Endothelial cell (in vitro differentiated cells): ENCODE data around the gene PRR29. TPM values are rescaled to one million over a fixed set of nuclear protein-coding genes. Genes with fewer than 3 reads are reported as not detected.

Source experiments
- DNase-seq: peaks from one replicate; pipeline ENCODE4 v3.0.0; 2021; ENCODE audit warnings: low spot score
- H3K27ac Mint-ChIP-seq: one replicate; pipeline ENCODE4 v1.8.0; 2021; ENCODE audit warnings: mixed read lengths, inconsistent platforms; ENCODE audit not compliant: unreplicated experiment
- H3K27me3 Mint-ChIP-seq: one replicate; pipeline ENCODE4 v1.8.0; 2021; ENCODE audit warnings: mild to moderate bottlenecking, moderate library complexity, mixed read lengths, inconsistent platforms; ENCODE audit not compliant: unreplicated experiment
- H3K36me3 Mint-ChIP-seq: one replicate; pipeline ENCODE4 v1.8.0; 2021; ENCODE audit warnings: mild to moderate bottlenecking, low read depth, mixed read lengths, inconsistent platforms; ENCODE audit not compliant: unreplicated experiment
- H3K4me1 Mint-ChIP-seq: one replicate; pipeline ENCODE4 v1.8.0; 2021; ENCODE audit warnings: mild to moderate bottlenecking, mixed read lengths, inconsistent platforms; ENCODE audit not compliant: unreplicated experiment
- H3K4me3 Mint-ChIP-seq: one replicate; pipeline ENCODE4 v1.8.0; 2021; ENCODE audit warnings: mild to moderate bottlenecking, mixed read lengths, inconsistent platforms; ENCODE audit not compliant: unreplicated experiment
- H3K9me3 Mint-ChIP-seq: one replicate; pipeline ENCODE4 v1.8.0; 2021; ENCODE audit warnings: mixed read lengths, inconsistent platforms; ENCODE audit not compliant: unreplicated experiment
- total RNA-seq: library from RNA; stranded (reverse); fragmentation: NEBNext Ultra II Directional; extraction: Animal tissue kit (Norgen Biotek cat#: 25700); gene quantifications from one replicate; pipeline ENCODE4 v1.2.1, GENCODE V29; 2021; ENCODE audit not compliant: unreplicated experiment
- TF ChIP-seq, protein P1 (sequence below): fragments of 200-600 bp; sonication (generic); IDR thresholded peaks from one replicate; pipeline ENCODE4 v1.5.0; 2021; ENCODE audit warnings: antibody characterized with exemption; ENCODE audit not compliant: unreplicated experiment

PRR29 gene
- total RNA-seq, 1 donor from 2014 or later = 25.3 TPM

DNA sequence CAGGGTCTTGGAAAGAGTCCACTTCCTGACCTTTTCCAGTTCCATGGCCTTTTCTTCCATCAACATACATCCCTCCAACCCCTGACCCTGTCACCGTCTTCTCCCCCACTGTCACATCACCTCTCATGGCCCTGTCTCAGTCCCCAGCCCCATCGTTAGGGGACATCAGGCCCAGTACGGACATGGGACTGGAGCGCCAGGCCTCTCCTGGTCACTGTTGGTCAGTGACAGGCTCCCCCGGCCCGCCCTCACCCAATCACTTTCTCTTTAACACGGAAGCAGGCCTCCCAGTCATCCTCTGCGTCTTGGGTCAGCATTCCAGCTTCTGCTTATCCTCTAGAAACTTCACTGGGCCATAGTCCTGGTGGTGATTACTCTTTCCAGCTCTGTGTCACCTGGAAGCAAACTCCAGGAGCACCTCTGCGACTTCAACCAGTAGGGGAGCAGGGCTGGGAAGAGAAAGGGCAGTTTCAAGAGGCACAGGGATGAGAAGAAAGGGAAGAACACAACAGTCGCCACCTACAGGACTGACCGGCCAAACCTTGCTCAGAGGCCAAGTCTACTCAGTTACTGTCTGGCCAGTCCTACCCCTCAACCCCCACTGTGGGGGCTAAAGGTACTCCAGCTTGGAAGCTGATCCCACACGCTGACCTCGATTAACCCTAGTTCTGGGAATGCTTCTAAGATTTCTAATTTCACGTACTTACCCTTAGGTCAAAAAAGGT is 38.2 kb downstream of the PRR29 start:
- no peak for DNase-seq
- no peak overlapping the region for H3K27ac Mint-ChIP-seq
- no peak overlapping the region for H3K4me3 Mint-ChIP-seq
- TF ChIP-seq, protein P1, sequence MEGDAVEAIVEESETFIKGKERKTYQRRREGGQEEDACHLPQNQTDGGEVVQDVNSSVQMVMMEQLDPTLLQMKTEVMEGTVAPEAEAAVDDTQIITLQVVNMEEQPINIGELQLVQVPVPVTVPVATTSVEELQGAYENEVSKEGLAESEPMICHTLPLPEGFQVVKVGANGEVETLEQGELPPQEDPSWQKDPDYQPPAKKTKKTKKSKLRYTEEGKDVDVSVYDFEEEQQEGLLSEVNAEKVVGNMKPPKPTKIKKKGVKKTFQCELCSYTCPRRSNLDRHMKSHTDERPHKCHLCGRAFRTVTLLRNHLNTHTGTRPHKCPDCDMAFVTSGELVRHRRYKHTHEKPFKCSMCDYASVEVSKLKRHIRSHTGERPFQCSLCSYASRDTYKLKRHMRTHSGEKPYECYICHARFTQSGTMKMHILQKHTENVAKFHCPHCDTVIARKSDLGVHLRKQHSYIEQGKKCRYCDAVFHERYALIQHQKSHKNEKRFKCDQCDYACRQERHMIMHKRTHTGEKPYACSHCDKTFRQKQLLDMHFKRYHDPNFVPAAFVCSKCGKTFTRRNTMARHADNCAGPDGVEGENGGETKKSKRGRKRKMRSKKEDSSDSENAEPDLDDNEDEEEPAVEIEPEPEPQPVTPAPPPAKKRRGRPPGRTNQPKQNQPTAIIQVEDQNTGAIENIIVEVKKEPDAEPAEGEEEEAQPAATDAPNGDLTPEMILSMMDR = no peak
- H3K9me3 Mint-ChIP-seq = no peaks in the 10 kb centered on the region
- H3K27me3 Mint-ChIP-seq = no peaks in the 10 kb centered on the region
- H3K36me3 Mint-ChIP-seq = peaks cover 16% of the 10 kb centered on the region
- no peaks in the 10 kb centered on the region for H3K4me1 Mint-ChIP-seq

DNA sequence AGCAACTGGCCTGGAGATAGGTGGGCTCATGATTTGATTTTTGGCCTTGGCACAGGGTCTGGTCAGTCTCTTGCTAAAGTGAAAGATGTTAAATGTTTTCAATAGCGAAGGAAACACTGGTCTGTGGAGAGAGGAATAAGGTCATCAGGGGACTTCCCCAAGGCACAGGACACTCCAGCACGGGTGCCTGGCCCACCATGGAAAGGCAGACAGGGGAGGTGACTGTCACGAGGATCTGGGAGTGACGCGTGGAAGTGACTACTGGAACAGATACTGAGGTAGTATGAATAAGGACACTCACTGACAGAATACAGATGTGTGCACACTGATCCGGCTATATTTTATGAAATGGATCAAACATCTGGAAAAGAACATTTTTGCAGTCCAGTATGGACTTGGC is 39.0 kb downstream of the PRR29 start:
- DNase-seq = no peak
- Mint-ChIP-seq H3K27ac (no peak overlapping the region), H3K4me1 (no peaks in the 10 kb centered on the region), H3K9me3 (no peaks in the 10 kb centered on the region), H3K4me3 (no peak overlapping the region), H3K27me3 (no peaks in the 10 kb centered on the region), H3K36me3 (peaks cover 19% of the 10 kb centered on the region)
- TF ChIP-seq, protein P1 = no peak

DNA sequence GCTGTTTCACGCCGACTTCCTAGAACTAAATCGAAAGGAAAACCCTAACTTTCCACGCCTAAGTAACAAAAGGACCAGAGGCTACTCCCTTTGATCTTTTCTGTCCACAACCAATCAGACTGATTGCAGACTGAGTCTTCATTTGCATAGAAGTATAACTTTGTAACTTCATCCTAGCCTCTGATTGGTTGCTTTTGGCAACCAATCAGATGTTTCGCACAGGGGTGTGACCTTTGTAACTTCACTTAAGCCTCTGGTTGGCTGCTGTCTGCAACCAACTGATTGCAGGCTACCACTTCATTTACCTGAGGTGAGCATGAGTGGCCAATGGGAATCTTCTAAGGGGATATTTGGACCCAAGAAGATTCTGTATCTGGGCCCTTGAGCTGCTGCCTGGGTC is 39.7 kb downstream of the PRR29 start:
- Mint-ChIP-seq H3K27ac (no peak overlapping the region), H3K4me1 (no peaks in the 10 kb centered on the region), H3K4me3 (no peak overlapping the region), H3K9me3 (no peaks in the 10 kb centered on the region), H3K27me3 (no peaks in the 10 kb centered on the region), H3K36me3 (peaks cover 19% of the 10 kb centered on the region)
- DNase-seq = no peak
- TF ChIP-seq, protein P1 = no peak

DNA sequence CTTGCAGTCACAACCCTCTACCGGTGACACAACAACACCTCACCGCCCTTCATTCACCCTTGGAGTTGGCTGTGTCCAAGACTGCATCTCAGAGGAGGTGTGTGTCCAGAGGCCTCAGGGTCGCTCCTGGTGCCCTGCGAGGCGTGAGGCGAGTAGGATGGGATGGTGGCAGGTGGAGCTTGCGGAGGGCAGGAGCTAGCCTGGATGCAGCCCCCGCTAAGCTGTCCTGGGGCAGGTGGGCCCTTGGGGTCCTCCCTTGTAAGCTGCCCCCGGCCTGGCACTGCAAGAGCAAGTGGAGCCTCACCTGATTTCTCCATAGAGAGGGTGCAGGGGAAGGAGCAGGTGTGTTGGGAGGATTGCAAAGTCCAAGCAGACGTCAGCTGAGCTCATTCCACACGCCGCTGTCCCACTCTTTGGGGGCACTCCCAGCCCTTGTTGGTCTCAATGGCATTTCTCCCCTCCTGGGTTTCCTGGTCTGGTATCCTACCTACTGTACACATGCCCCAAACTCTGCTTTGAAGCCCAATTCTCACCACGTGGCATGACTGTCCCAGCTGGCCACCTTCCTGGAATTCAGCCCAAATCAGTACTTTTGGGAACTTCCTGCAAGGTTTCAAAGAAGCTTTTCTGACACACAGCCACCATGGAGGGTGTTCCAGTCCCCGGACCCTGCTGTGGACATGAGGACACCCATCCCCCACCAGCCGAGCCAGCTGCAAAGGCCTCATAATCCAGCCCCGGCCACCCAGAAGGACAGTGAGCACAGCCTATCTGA is 40.4 kb downstream of the PRR29 start:
- Mint-ChIP-seq H3K4me3 (no peak overlapping the region), H3K27ac (no peak overlapping the region), H3K9me3 (no peaks in the 10 kb centered on the region), H3K4me1 (no peaks in the 10 kb centered on the region), H3K36me3 (peaks cover 22% of the 10 kb centered on the region), H3K27me3 (no peaks in the 10 kb centered on the region)
- TF ChIP-seq, protein P1 = no peak
- DNase-seq = no peak

DNA sequence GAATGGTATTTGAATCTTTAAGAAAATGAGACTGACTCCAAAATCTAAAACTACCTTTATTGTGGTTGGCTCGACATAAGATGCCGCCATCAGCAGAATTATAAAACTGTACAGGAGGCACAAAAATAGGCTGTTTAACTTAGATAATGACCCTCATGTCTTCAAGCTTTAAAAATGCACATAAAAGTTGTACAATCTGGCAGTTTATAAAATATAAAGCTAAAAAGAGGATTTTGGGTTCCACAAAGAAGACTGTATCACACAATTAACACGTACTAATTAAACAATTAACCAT is 40.9 kb downstream of the PRR29 start:
- H3K9me3 Mint-ChIP-seq = no peaks in the 10 kb centered on the region
- H3K27me3 Mint-ChIP-seq = no peaks in the 10 kb centered on the region
- no peak overlapping the region for H3K4me3 Mint-ChIP-seq
- DNase-seq = no peak
- TF ChIP-seq, protein P1 = no peak
- peaks cover 27% of the 10 kb centered on the region for H3K36me3 Mint-ChIP-seq
- no peak overlapping the region for H3K27ac Mint-ChIP-seq
- no peaks in the 10 kb centered on the region for H3K4me1 Mint-ChIP-seq
